Smooth muscle cell (in vitro differentiated cells): ENCODE data around the gene ELAVL4. TPM values are rescaled to one million over a fixed set of nuclear protein-coding genes. Genes with fewer than 3 reads are reported as not detected.

Source experiments
- DNase-seq: peaks from one replicate; lab custom pipeline; 2025; ENCODE audit not compliant: unreplicated experiment; lab: John Stamatoyannopoulos, UW
- H2AFZ ChIP-seq: fragments of 200-600 bp; sonication (generic); 2 replicates; pipeline ENCODE4 v1.6.0; 2016; ENCODE audit warnings: antibody characterized with exemption, low read depth, mild to moderate bottlenecking
- H3F3A ChIP-seq: fragments of 200-600 bp; sonication (generic); 2 replicates; pipeline ENCODE4 v1.6.0; 2017; ENCODE audit warnings: antibody characterized with exemption, low read depth
- H3K27ac ChIP-seq: fragments of 200-600 bp; sonication (generic); 2 replicates; pipeline ENCODE4 v1.5.1; 2016; ENCODE audit warnings: low read depth, mild to moderate bottlenecking
- H3K27me3 ChIP-seq: fragments of 200-600 bp; sonication (generic); 2 replicates; pipeline ENCODE4 v1.6.1; 2016; ENCODE audit warnings: low read depth, mild to moderate bottlenecking
- H3K36me3 ChIP-seq: fragments of 200-600 bp; sonication (generic); 2 replicates; pipeline ENCODE4 v1.5.1; 2016; ENCODE audit warnings: low read depth
- H3K4me1 ChIP-seq: fragments of 200-600 bp; sonication (generic); 2 replicates; pipeline ENCODE4 v1.5.1; 2016; ENCODE audit warnings: low read depth
- H3K4me2 ChIP-seq: fragments of 200-600 bp; sonication (generic); 2 replicates; pipeline ENCODE4 v1.6.0; 2016; ENCODE audit warnings: mild to moderate bottlenecking
- H3K4me3 ChIP-seq: fragments of 200-600 bp; sonication (generic); 2 replicates; pipeline ENCODE4 v1.5.1; 2016; ENCODE audit warnings: mild to moderate bottlenecking
- H3K79me2 ChIP-seq: fragments of 200-600 bp; sonication (generic); 2 replicates; pipeline ENCODE4 v1.6.0; 2016; ENCODE audit warnings: low read depth, mild to moderate bottlenecking
- H3K9ac ChIP-seq: fragments of 200-600 bp; sonication (generic); 2 replicates; pipeline ENCODE4 v1.6.0; 2016; ENCODE audit warnings: low read depth
- H3K9me3 ChIP-seq: fragments of 200-600 bp; sonication (generic); replicated peaks from 2 replicates; pipeline ENCODE4 v1.5.1; 2016; ENCODE audit warnings: low read depth
- H4K20me1 ChIP-seq: fragments of 200-600 bp; sonication (generic); 2 replicates; pipeline ENCODE4 v1.6.0; 2016; ENCODE audit warnings: low read depth
- CTCF ChIP-seq: fragments of 200-600 bp; sonication (generic); IDR thresholded peaks from 2 replicates; pipeline ENCODE4 v1.5.1; 2017; ENCODE audit warnings: borderline replicate concordance, mild to moderate bottlenecking, antibody characterized with exemption; ENCODE audit not compliant: insufficient read depth, poor library complexity, severe bottlenecking
- WGBS: methylation state at CpG from one replicate; pipeline ENCODE4 v1.1.7; 2016; ENCODE audit warnings: low lambda C conversion rate; 5-methylcytosine and 5-hydroxymethylcytosine counted together
- polyA plus RNA-seq: library from polyadenylated mRNA; unstranded; fragments of >200 nt; fragmentation: Nextera tagmentation; extraction: Ambion mirVana; gene quantifications from 2 replicates; pipeline ENCODE4 v1.2.1, GENCODE V29; 2016
- total RNA-seq: library from RNA; depleted of rRNA; stranded (reverse); fragments of >200 nt; gene quantifications from 2 replicates; pipeline ENCODE4 v1.2.3, GENCODE V29; 2014

Gene ELAVL4
- total and polyA plus RNA-seq, 2 experiments from 2014 or later, result not detected

DNA sequence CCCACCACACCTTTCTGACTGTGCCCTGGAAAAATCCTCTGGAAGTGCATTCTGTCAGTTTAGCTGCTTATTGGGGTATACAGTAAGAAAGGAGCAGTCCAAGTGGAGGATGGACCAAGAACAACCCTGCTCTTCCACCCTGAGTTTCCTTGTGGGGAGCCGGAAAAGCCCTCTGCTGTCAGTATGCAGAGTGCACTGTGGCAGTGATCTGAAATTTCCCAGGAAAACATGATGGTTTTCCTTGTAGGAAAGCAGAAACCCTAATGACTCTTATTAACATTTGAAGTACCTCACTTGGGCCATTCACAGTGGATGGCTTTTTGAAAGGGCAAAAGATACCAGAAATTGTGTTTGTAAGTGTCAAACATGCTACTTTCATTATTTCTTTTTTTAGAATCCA, 20.5 kb downstream of the ELAVL4 start:
- no peaks in the 10 kb centered on the region for H4K20me1 ChIP-seq
- DNase-seq, result no peak
- whole genome bisulfite sequencing, result 67% methylated on average over 1 of the region's 1 CpG

DNA sequence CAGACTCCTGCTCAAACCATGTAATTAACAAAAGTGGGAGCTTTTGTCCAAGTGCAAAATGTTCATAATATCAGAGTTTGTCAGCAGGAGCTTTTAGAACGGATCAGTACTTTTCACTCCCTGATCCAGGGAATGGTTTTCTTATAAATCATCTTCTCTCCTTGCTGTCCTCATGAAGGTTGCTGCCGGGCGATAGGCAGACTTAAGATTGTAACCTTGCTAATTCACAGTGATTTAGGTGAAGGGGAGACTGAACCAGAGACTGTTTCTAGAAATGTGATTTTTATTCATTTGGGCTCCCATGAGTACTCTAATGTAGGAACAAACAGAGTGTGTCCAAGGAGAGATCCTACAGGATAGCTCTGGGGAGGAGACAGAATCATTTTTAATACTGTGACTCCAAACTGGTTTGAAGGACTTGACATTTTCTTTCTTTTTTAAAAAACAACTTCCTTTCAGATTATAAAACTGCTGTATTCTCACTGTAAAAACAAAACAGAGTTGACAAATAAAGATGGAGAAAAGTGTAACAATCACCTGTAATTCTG, 23.7 kb downstream of the ELAVL4 start:
- Histone ChIP-seq H3K27me3 (no peaks in the 10 kb centered on the region), H3K79me2 (no peaks in the 10 kb centered on the region), H2AFZ (no peak overlapping the region), H3K36me3 (no peaks in the 10 kb centered on the region), H3K4me1 (no peaks in the 10 kb centered on the region), H3F3A (no peaks in the 10 kb centered on the region), H3K9ac (no peak overlapping the region), H3K4me3 (no peak overlapping the region), H3K4me2 (no peak overlapping the region), H3K27ac (no peak overlapping the region), H3K9me3 (no peaks in the 10 kb centered on the region), H4K20me1 (no peaks in the 10 kb centered on the region)
- WGBS, result 77% methylated on average over 3 of the region's 3 CpGs
- no peak for TF ChIP-seq CTCF
- no peak for DNase-seq

More for the DNA sequence above, 20.5 kb downstream of the ELAVL4 start:
- no peaks in the 10 kb centered on the region for H3K9me3 ChIP-seq
- no peak overlapping the region for H3K27ac ChIP-seq
- no peak overlapping the region for H3K9ac ChIP-seq
- no peaks in the 10 kb centered on the region for H3K27me3 ChIP-seq
- no peak overlapping the region for H3K4me3 ChIP-seq
- no peaks in the 10 kb centered on the region for H3K79me2 ChIP-seq
- H3K4me1 ChIP-seq, result no peaks in the 10 kb centered on the region
- no peak overlapping the region for H3K4me2 ChIP-seq
- no peaks in the 10 kb centered on the region for H3K36me3 ChIP-seq
- no peak overlapping the region for H2AFZ ChIP-seq
- no peaks in the 10 kb centered on the region for H3F3A ChIP-seq
- TF ChIP-seq CTCF, result no peak

DNA sequence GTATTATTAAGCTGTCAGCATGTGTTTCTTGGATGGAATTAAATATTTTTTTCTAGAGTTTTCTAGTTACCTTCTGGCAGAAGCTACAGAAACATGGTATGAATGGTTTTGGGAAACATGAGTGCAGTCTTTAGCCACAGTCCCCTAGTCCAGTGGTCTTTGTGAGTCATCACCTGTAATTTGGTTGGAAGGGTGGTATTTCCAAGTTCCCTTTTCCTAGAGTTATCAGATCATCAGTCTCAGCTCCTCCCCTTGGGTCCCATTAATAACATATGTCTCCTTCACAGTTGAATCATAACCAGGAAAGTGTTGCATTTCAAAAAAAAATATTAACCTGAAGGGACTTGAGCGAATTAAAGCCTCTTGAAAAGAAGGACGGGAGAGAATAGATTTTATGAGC, 27.0 kb downstream of the ELAVL4 start:
- H3K4me3 ChIP-seq, result no peak overlapping the region

More for the DNA sequence above, 27.0 kb downstream of the ELAVL4 start:
- Histone ChIP-seq H4K20me1 (no peaks in the 10 kb centered on the region), H3K9ac (no peak overlapping the region), H3K36me3 (no peaks in the 10 kb centered on the region), H3K27me3 (no peaks in the 10 kb centered on the region), H2AFZ (no peak overlapping the region), H3K4me1 (no peaks in the 10 kb centered on the region), H3F3A (no peaks in the 10 kb centered on the region), H3K9me3 (no peaks in the 10 kb centered on the region), H3K4me2 (no peak overlapping the region), H3K79me2 (no peaks in the 10 kb centered on the region), H3K27ac (no peak overlapping the region)
- DNase-seq, result no peak
- 61% methylated on average over 2 of the region's 2 CpGs for WGBS
- TF ChIP-seq CTCF, result no peak
